OCI-LY3 (cell line): Measurements from ENCODE around the gene TMEM255B.

Experiments
- H2AFZ ChIP-seq: fragments of 200-600, 300-600 bp; shearing (Covaris generic); 2 replicates; pipeline ENCODE4 v1.6.0; 2014; ENCODE audit warnings: antibody characterized with exemption, low read depth, low read length
- H3K27ac ChIP-seq: fragments of 200-600, 300-600 bp; sonication (generic); 2 replicates; pipeline ENCODE4 v1.5.1; 2014; ENCODE audit warnings: mild to moderate bottlenecking, low read length, moderate library complexity, mixed read lengths
- H3K27me3 ChIP-seq: fragments of 200-600, 300-600 bp; sonication (generic); 2 replicates; pipeline ENCODE4 v1.6.1; 2014; ENCODE audit warnings: low read depth, low read length, mixed read lengths
- H3K36me3 ChIP-seq: fragments of 200-600, 300-600 bp; sonication (generic); replicated peaks from 2 replicates; pipeline ENCODE3; 2014; ENCODE audit warnings: low read depth, low read length, mixed read lengths
- H3K4me1 ChIP-seq: fragments of 300-600, 200-600 bp; sonication (generic); 2 replicates; pipeline ENCODE4 v1.6.1; 2014; ENCODE audit warnings: low read length, mixed read lengths
- H3K4me2 ChIP-seq: fragments of 200-600, 300-600 bp; sonication (generic); 2 replicates; pipeline ENCODE4 v1.6.1; 2014; ENCODE audit warnings: low read length, mixed read lengths
- H3K4me3 ChIP-seq: fragments of 300-600, 200-600 bp; sonication (generic); 2 replicates; pipeline ENCODE4 v1.5.1; 2014; ENCODE audit warnings: antibody characterized with exemption, mild to moderate bottlenecking, low read length, moderate library complexity
- H3K79me2 ChIP-seq: fragments of 300-600, 200-600 bp; shearing (Covaris generic); 2 replicates; pipeline ENCODE4 v1.6.1; 2014; ENCODE audit warnings: mild to moderate bottlenecking, low read length, mixed read lengths
- H3K9ac ChIP-seq: fragments of 300-600, 200-600 bp; shearing (Covaris generic); 2 replicates; pipeline ENCODE4 v1.6.0; 2014; ENCODE audit warnings: mild to moderate bottlenecking, low read length, moderate library complexity
- H3K9me3 ChIP-seq: fragments of 200-600, 300-600 bp; shearing (Covaris generic); 2 replicates; pipeline ENCODE4 v1.6.1; 2014; ENCODE audit warnings: low read length, mixed read lengths; ENCODE audit not compliant: insufficient read depth
- H4K20me1 ChIP-seq: fragments of 200-600, 300-600 bp; sonication (generic); 2 replicates; pipeline ENCODE4 v1.6.1; 2016; ENCODE audit warnings: low read length, mixed read lengths; ENCODE audit not compliant: insufficient read depth
- CTCF ChIP-seq: fragments of 200-600, 300-600 bp; sonication (generic); IDR thresholded peaks from 2 replicates; pipeline ENCODE4 v1.5.1; 2014; ENCODE audit warnings: antibody characterized with exemption, low read length, low read depth
- EZH2phosphoT487 ChIP-seq: fragments of 200-600 bp; shearing (Covaris generic); IDR thresholded peaks from 2 replicates; pipeline ENCODE4 v1.6.1; 2018; ENCODE audit warnings: antibody characterized with exemption, mixed run types, low read depth

The TMEM255B gene

DNA sequence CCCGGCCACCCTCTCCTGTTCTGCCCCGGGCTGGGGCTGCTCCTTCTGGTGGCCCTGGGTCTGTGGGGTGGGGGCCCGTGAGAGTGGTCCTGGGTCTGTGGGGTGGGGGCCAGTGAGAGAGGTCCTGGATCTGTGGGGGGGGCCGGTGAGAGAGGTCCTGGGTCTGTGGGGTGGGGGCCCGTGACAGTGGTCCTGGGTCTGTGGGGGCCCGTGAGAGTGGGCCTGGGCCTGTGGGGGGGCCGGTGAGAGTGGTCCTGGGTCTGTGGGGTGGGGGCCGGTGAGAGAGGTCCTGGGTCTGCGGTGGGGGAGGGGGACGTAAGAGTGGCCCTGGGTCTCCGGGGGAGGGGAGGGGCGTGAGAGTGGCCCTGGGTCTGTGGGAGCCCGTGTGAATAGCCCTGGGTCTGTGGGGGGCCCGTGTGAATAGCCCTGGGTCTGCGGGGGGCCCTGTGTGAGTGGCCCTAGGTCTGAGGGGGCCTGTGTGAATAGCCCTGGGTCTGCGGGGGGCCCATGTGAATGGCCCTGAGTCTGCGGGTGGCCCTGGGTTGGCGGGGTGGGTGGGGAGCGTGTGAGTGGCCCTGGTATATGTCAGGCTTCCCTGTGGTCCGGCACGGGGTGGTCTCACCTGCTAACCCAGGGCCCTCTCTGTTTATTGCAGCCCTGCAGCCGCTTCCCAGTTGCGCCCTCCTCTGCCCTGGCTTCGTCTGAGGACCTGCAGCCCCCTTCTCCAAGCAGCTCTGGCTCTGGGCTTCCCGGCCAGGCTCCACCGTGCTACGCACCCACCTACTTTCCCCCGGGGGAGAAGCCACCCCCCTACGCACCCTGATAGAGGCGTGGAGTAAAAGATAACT lies 52.3 kb downstream of the TMEM255B start:
- peaks cover 12% of the 10 kb centered on the region for H3K79me2 ChIP-seq
- peaks cover under 1% of the 10 kb centered on the region for H3K36me3 ChIP-seq
- no peak overlapping the region for H2AFZ ChIP-seq
- H4K20me1 ChIP-seq = no peaks in the 10 kb centered on the region
- no peak overlapping the region for H3K9ac ChIP-seq
- TF ChIP-seq EZH2phosphoT487 (no peak), CTCF (no peak)
- H3K4me1 ChIP-seq = peaks cover 4% of the 10 kb centered on the region; the same call in 1 of the 2 replicates
- no peak overlapping the region for H3K4me2 ChIP-seq
- no peak overlapping the region for H3K27ac ChIP-seq
- H3K27me3 ChIP-seq = peaks cover 5% of the 10 kb centered on the region; the same call in 1 of the 2 replicates
- H3K9me3 ChIP-seq = peaks cover 14% of the 10 kb centered on the region; the same call in 1 of the 2 replicates
- no peak overlapping the region for H3K4me3 ChIP-seq

- Histone ChIP-seq H3K27ac (no peak overlapping the region), H3K79me2 (peaks cover 22% of the 10 kb centered on the region), H2AFZ (no peak overlapping the region), H3K4me3 (no peak overlapping the region), H3K36me3 (peaks cover 6% of the 10 kb centered on the region), H3K27me3 (peaks cover 5% of the 10 kb centered on the region; the same call in 1 of the 2 replicates), H3K9ac (no peak overlapping the region), H4K20me1 (peaks cover 5% of the 10 kb centered on the region), H3K4me1 (peaks cover 7% of the 10 kb centered on the region), H3K9me3 (peaks cover 14% of the 10 kb centered on the region; the same call in 1 of the 2 replicates), H3K4me2 (no peak overlapping the region)
- TF ChIP-seq EZH2phosphoT487 = no peak
- TF ChIP-seq CTCF = no peak
These were observed 53.4 kb downstream of the TMEM255B start for GRCh38 chr13:113812178-113813040.

DNA sequence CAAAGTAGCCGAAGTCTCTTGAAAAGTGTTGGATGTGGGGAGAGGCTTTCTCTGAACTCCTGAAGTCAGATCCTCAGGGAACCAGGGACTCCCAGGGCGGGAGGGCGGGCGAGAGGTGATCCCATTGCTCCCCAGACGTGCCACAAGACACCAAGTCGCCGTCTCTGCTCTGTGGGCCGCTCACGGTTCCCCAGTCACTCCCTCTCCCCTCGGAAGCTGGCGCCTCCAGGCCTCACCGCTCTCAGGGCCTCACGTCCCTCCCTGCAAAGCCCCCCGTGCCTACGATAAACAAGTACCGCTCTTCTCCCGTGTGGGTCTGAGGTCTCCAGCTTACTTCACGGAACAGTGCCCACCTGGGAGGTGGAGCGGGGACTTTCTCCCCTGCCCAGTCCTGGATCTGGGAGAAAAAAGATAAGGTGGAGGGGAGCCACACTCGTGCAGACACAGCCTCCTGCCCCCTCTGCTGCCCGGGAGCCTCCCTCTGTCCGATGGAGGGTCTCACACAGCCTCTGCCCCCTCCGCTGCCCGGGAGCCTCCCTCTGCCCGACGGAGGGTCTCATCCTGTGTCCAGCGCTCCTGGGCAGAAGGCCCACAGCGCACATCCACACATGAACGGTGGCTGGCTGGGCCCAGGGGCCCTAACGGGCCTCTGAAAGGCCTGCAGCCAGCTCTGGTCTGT lies 54.2 kb downstream of the TMEM255B start:
- H3K36me3 ChIP-seq = peaks cover 14% of the 10 kb centered on the region
- peaks cover 30% of the 10 kb centered on the region for H3K79me2 ChIP-seq
- no peak overlapping the region for H2AFZ ChIP-seq
- no peak overlapping the region for H3K4me3 ChIP-seq
- no peak for TF ChIP-seq EZH2phosphoT487
- no peak for TF ChIP-seq CTCF
- peaks cover 5% of the 10 kb centered on the region; the same call in 1 of the 2 replicates for H3K27me3 ChIP-seq
- peaks cover 7% of the 10 kb centered on the region for H3K4me1 ChIP-seq
- peaks cover 13% of the 10 kb centered on the region for H4K20me1 ChIP-seq
- no peak overlapping the region for H3K27ac ChIP-seq
- peaks cover 10% of the 10 kb centered on the region; the same call in 1 of the 2 replicates for H3K9me3 ChIP-seq
- H3K4me2 ChIP-seq = no peak overlapping the region
- no peak overlapping the region for H3K9ac ChIP-seq
